PC-3 (cell line): ENCODE data around the gene TTLL10.

Experiments
- CTCF ChIP-seq: fragments of 300-600 bp; sonication (generic); conservative IDR thresholded peaks from 2 replicates; pipeline ENCODE4 v1.5.1; 2017; ENCODE audit warnings: antibody characterized with exemption, low read depth, mild to moderate bottlenecking, low read length
- EZH2 ChIP-seq: fragments of 300-600 bp; sonication (generic); IDR thresholded peaks from one replicate; pipeline ENCODE4 v1.6.1; 2017; ENCODE audit warnings: antibody characterized with exemption, mild to moderate bottlenecking, low read length; ENCODE audit not compliant: unreplicated experiment

- no peak for TF ChIP-seq CTCF
- TF ChIP-seq EZH2, result no peak
These were observed 24.1 kb downstream of the TTLL10 start for GRCh38 chr1:1197551-1198422.
